Osteoblast (primary cell): Measurements from ENCODE around the gene DPP9. TPM values are rescaled to one million over a fixed set of nuclear protein-coding genes. Genes with fewer than 3 reads are reported as not detected.

ENCODE experiments used
- DNase-seq: peaks from one replicate; pipeline ENCODE4 v3.0.0; 2011; ENCODE audit warnings: low spot score, mixed read lengths; ENCODE audit not compliant: insufficient read length; ENCODE audit errors: missing footprints
- H2AFZ ChIP-seq: 2 replicates; pipeline ENCODE4 v1.6.0; 2011; ENCODE audit warnings: mild to moderate bottlenecking, low read length
- H3K27ac ChIP-seq: 2 replicates; pipeline ENCODE4 v1.5.1; 2011; ENCODE audit warnings: mild to moderate bottlenecking, low read depth, low read length, moderate library complexity
- H3K27me3 ChIP-seq: 2 replicates; pipeline ENCODE4 v1.6.0; 2012; ENCODE audit warnings: mild to moderate bottlenecking, control low read depth, inconsistent platforms, low read length, moderate library complexity; ENCODE audit not compliant: insufficient read depth
- H3K36me3 ChIP-seq: 2 replicates; pipeline ENCODE4 v1.5.1; 2011; ENCODE audit warnings: mild to moderate bottlenecking, low read length, control low read depth, moderate library complexity; ENCODE audit not compliant: insufficient read depth
- H3K4me1 ChIP-seq: 2 replicates; pipeline ENCODE4 v1.5.1; 2011; ENCODE audit warnings: mild to moderate bottlenecking, low read length, control low read depth, moderate library complexity; ENCODE audit not compliant: insufficient read depth
- H3K4me2 ChIP-seq: 2 replicates; pipeline ENCODE4 v1.6.0; 2011; ENCODE audit warnings: mild to moderate bottlenecking, low read length; ENCODE audit not compliant: insufficient read depth
- H3K4me3 ChIP-seq: fragments of 200-600 bp; sonication (generic); 3 replicates; pipeline ENCODE4 v1.5.1; 2012; ENCODE audit warnings: mild to moderate bottlenecking, low read length, inconsistent platforms; ENCODE audit not compliant: insufficient read depth
- H3K79me2 ChIP-seq: 2 replicates; pipeline ENCODE4 v1.6.0; 2012; ENCODE audit warnings: mild to moderate bottlenecking, low read length, control low read depth, inconsistent platforms; ENCODE audit not compliant: insufficient read depth
- H3K9me3 ChIP-seq: 2 replicates; pipeline ENCODE4 v1.5.1; 2011; ENCODE audit warnings: low read depth, low read length, control low read depth
- H4K20me1 ChIP-seq: 2 replicates; pipeline ENCODE4 v1.6.0; 2012; ENCODE audit warnings: mild to moderate bottlenecking, low read length, control low read depth; ENCODE audit not compliant: insufficient read depth
- small RNA-seq: library from RNA; depleted of rRNA; stranded (forward); fragments of <200 nt; gene quantifications from one replicate; pipeline ENCODE3, GENCODE V24; 2012
- total RNA-seq: library from RNA; depleted of rRNA; stranded (reverse); fragments of >200 nt; gene quantifications from 2 replicates; pipeline ENCODE4 v1.2.3, GENCODE V29; 2012
- TF ChIP-seq, protein P1 (sequence below): IDR thresholded peaks from 2 replicates; pipeline ENCODE4 v1.5.1; 2011; ENCODE audit warnings: mild to moderate bottlenecking, low read depth, low read length, moderate library complexity; ENCODE audit errors: extremely low read depth

DPP9 gene
- total RNA-seq, 1 donor, result 30.4 TPM

DNA sequence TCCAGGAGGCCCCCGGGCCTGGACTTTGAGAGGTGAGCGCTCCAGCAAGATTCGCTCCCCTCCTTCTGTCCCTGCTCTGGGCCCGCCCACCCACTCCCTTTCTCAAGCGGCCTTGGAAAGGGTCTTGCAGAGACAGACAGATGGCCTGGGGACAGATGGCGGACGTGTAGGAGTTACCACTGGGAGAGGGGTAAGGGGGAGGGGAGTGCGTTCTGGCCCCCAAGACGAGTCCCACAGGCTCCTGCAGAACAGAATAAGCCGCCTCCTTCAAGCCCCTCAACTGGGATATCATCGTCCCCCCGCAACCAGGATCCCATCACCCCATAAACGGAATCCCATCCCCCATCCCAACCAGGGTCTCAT, 87.9 kb downstream of the DPP9 start:
- Histone ChIP-seq H3K4me3 (peak overlapping the region; percentile 73), H3K79me2 (peaks cover 7% of the 10 kb centered on the region), H3K4me2 (peak overlapping the region; percentile 80), H3K27me3 (no peaks in the 10 kb centered on the region), H3K36me3 (no peaks in the 10 kb centered on the region), H3K4me1 (peaks cover 39% of the 10 kb centered on the region), H2AFZ (peak overlapping the region; percentile 82), H3K9me3 (no peaks in the 10 kb centered on the region), H4K20me1 (no peaks in the 10 kb centered on the region), H3K27ac (no peak overlapping the region)
- DNase-seq, result peak; percentile 56
- TF ChIP-seq, protein P1, sequence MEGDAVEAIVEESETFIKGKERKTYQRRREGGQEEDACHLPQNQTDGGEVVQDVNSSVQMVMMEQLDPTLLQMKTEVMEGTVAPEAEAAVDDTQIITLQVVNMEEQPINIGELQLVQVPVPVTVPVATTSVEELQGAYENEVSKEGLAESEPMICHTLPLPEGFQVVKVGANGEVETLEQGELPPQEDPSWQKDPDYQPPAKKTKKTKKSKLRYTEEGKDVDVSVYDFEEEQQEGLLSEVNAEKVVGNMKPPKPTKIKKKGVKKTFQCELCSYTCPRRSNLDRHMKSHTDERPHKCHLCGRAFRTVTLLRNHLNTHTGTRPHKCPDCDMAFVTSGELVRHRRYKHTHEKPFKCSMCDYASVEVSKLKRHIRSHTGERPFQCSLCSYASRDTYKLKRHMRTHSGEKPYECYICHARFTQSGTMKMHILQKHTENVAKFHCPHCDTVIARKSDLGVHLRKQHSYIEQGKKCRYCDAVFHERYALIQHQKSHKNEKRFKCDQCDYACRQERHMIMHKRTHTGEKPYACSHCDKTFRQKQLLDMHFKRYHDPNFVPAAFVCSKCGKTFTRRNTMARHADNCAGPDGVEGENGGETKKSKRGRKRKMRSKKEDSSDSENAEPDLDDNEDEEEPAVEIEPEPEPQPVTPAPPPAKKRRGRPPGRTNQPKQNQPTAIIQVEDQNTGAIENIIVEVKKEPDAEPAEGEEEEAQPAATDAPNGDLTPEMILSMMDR, result no peak

DNA sequence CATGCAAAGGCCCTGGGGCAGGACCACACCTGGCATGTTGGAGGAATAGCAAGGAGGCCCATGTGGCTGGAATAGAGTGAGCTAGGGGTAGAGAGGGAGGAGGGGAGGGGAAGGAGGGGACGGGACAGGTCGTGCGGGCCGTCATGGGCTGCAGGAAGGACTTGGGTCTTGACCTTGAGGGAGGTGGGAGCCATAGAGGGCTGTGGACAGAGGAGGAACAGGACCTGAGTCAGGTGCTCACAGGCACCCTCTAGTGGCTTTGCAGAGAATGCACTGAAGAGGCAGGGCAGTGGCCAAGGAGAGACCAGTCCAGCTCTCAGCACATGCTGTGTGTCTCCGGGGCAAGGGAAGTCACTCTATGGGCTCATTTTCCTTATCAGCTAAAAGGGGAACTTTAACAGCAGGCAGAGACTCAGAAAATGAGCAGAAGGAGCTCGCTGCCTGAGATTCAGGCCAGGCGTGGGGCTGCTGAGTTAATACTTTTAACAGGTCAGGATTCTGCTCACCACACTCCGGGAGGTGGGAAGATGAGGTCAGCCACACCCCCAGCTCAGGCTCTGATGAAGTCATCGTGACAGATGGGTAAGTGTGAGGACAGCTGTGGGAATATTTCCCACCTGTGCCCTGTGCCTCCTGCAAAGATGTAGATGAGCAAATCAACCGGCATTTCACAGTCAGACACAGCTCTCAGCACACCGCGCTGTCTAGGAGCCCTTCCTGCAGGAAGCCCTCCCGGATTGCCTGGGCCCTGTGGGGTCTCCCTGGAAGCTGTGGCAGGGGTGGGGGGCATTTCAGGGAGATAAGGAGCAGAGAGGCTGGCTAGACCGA, 90.3 kb downstream of the DPP9 start:
- no peak overlapping the region for H2AFZ ChIP-seq
- H3K79me2 ChIP-seq, result no peaks in the 10 kb centered on the region
- H3K27me3 ChIP-seq, result no peaks in the 10 kb centered on the region
- peak; percentile 93 for DNase-seq
- H3K4me3 ChIP-seq, result no peak overlapping the region
- no peak overlapping the region for H3K4me2 ChIP-seq
- no peaks in the 10 kb centered on the region for H3K36me3 ChIP-seq
- no peak overlapping the region for H3K27ac ChIP-seq
- peaks cover 25% of the 10 kb centered on the region for H3K4me1 ChIP-seq
- H4K20me1 ChIP-seq, result no peaks in the 10 kb centered on the region
- TF ChIP-seq, protein P1, result peak; percentile 82
- no peaks in the 10 kb centered on the region for H3K9me3 ChIP-seq

Small RNA genes within 50 kb of the gene (small RNA-seq; reads per million reads assigned to genes)
- gene MIR7-3, result not detected

Other genes with a start within 250 kb of the DPP9 start
- gene PLIN4, start 205.4 kb downstream of the DPP9 start, total RNA-seq, result under 0.01 TPM in 2 replicates
- gene PLIN5, start 188.6 kb downstream of the DPP9 start, total RNA-seq, result 0.36 TPM in 1 of 2 replicates, not detected in the other
- gene LRG1, start 183.8 kb downstream of the DPP9 start, total RNA-seq, result not detected in 2 replicates
- gene SEMA6B, start 164.2 kb downstream of the DPP9 start, total RNA-seq, result 0.29 and 0.36 TPM in 2 replicates
- 1.8 TPM in 2 replicates for gene TNFAIP8L1, start 84.3 kb downstream of the DPP9 start, total RNA-seq
- 152 and 161 TPM in 2 replicates for gene MYDGF, start 53.5 kb downstream of the DPP9 start, total RNA-seq
- 10.3 and 12.7 TPM in 2 replicates for gene FEM1A, start 67.9 kb upstream of the DPP9 start, total RNA-seq
- gene TICAM1, start 107.9 kb upstream of the DPP9 start, total RNA-seq, result 2.7 and 3.3 TPM in 2 replicates
- gene PLIN3, start 143.8 kb upstream of the DPP9 start, total RNA-seq, result 224 and 260 TPM in 2 replicates
- 0.29 and 0.36 TPM in 2 replicates for gene ARRDC5, start 179.1 kb upstream of the DPP9 start, total RNA-seq
- 7.4 and 7.6 TPM in 2 replicates for gene UHRF1, start 185.7 kb upstream of the DPP9 start, total RNA-seq
- 19.7 and 22.1 TPM in 2 replicates for gene KDM4B, start 245.3 kb upstream of the DPP9 start, total RNA-seq